GM23338 (cell line): Measurements from ENCODE around the gene UBXN4. TPM values are rescaled to one million over a fixed set of nuclear protein-coding genes. Genes with fewer than 3 reads are reported as not detected.

ENCODE experiments used
- ATAC-seq: fragments of 200-7000 bp; cut with Tn5 transposase; 3 replicates; pipeline ENCODE4 v1.9.1; 2020
- DNase-seq: peaks from one replicate; pipeline ENCODE4 v3.0.0-alpha.2; 2015; ENCODE audit warnings: low spot score
- H2AFZ ChIP-seq: fragments of 200-600 bp; sonication (generic); 2 replicates; pipeline ENCODE4 v1.8.0; 2016; ENCODE audit warnings: antibody characterized with exemption, mild to moderate bottlenecking, moderate library complexity
- H3F3A ChIP-seq: fragments of 200-600 bp; sonication (generic); replicated peaks from 2 replicates; pipeline ENCODE4 v1.8.0; 2017; ENCODE audit warnings: antibody characterized with exemption, mixed run types, low read depth
- H3K27ac ChIP-seq: fragments of 200-600 bp; sonication (generic); 2 replicates; pipeline ENCODE4 v1.6.1; 2016; ENCODE audit warnings: low read depth
- H3K27me3 ChIP-seq: fragments of 200-600 bp; sonication (generic); 2 replicates; pipeline ENCODE4 v1.8.0; 2016; ENCODE audit warnings: mild to moderate bottlenecking, mixed run types, moderate library complexity; ENCODE audit not compliant: insufficient read depth
- H3K36me3 ChIP-seq: fragments of 200-600 bp; sonication (generic); 2 replicates; pipeline ENCODE4 v1.8.0; 2016; ENCODE audit warnings: mild to moderate bottlenecking; ENCODE audit not compliant: insufficient read depth
- H3K4me1 ChIP-seq: fragments of 200-600 bp; sonication (generic); 2 replicates; pipeline ENCODE4 v1.8.0; 2016; ENCODE audit warnings: mild to moderate bottlenecking, moderate library complexity; ENCODE audit not compliant: insufficient read depth
- H3K4me2 ChIP-seq: fragments of 200-600 bp; sonication (generic); 2 replicates; pipeline ENCODE4 v1.7.1; 2017; ENCODE audit warnings: mixed run types
- H3K4me3 ChIP-seq: fragments of 200-600 bp; sonication (generic); 2 replicates; pipeline ENCODE4 v1.6.1; 2016; ENCODE audit warnings: mixed run types
- H3K79me2 ChIP-seq: fragments of 200-600 bp; sonication (generic); replicated peaks from 2 replicates; pipeline ENCODE4 v1.8.0; 2017; ENCODE audit warnings: mild to moderate bottlenecking; ENCODE audit not compliant: insufficient read depth
- H3K9me2 ChIP-seq: fragments of 200-600 bp; sonication (generic); 2 replicates; pipeline ENCODE4 v1.8.0; 2017; ENCODE audit not compliant: insufficient read depth
- H4K20me1 ChIP-seq: fragments of 200-600 bp; sonication (generic); replicated peaks from 2 replicates; pipeline ENCODE4 v1.8.0; 2017; ENCODE audit warnings: mild to moderate bottlenecking; ENCODE audit not compliant: insufficient read depth
- H3K27ac Mint-ChIP-seq: 2 replicates; pipeline ENCODE4 v1.8.0; 2020; ENCODE audit warnings: inconsistent platforms, mild to moderate bottlenecking, moderate library complexity, mixed read lengths
- H3K27me3 Mint-ChIP-seq: 3 replicates; pipeline ENCODE4 v1.8.0; 2022; ENCODE audit warnings: low read depth, mild to moderate bottlenecking, moderate library complexity, mixed read lengths, inconsistent platforms; ENCODE audit not compliant: insufficient read depth, poor library complexity
- H3K36me3 Mint-ChIP-seq: 3 replicates; pipeline ENCODE4 v1.8.0; 2021; ENCODE audit warnings: low read depth, mild to moderate bottlenecking, inconsistent platforms, moderate library complexity, mixed read lengths
- H3K4me1 Mint-ChIP-seq: 3 replicates; pipeline ENCODE4 v1.8.0; 2020; ENCODE audit warnings: mild to moderate bottlenecking, inconsistent platforms, mixed read lengths
- H3K4me3 Mint-ChIP-seq: 3 replicates; pipeline ENCODE4 v1.8.0; 2021; ENCODE audit warnings: moderate library complexity, mild to moderate bottlenecking, inconsistent platforms, mixed read lengths
- H3K9me3 Mint-ChIP-seq: 3 replicates; pipeline ENCODE4 v1.8.0; 2020; ENCODE audit warnings: moderate library complexity, mild to moderate bottlenecking, inconsistent platforms, mixed read lengths
- ETS1 ChIP-seq: IDR thresholded peaks from 2 replicates; pipeline ENCODE4 v1.6.1; 2016; ENCODE audit warnings: antibody characterized with exemption
- EZH2 ChIP-seq: fragments of 200-600 bp; sonication (generic); IDR thresholded peaks from one replicate; pipeline ENCODE4 v1.8.0; 2017; ENCODE audit warnings: antibody characterized with exemption, mild to moderate bottlenecking, low read depth; ENCODE audit not compliant: unreplicated experiment
- EZH2phosphoT487 ChIP-seq: fragments of 200-600 bp; sonication (generic); IDR thresholded peaks from one replicate; pipeline ENCODE4 v1.8.1; 2018; ENCODE audit warnings: antibody characterized with exemption; ENCODE audit not compliant: unreplicated experiment
- JUNB ChIP-seq: IDR thresholded peaks from one replicate; pipeline ENCODE4 v1.6.1; 2016; ENCODE audit warnings: antibody characterized with exemption; ENCODE audit not compliant: unreplicated experiment
- NANOG ChIP-seq: IDR thresholded peaks from 2 replicates; pipeline ENCODE4 v1.6.1; 2016; ENCODE audit warnings: antibody characterized with exemption, borderline replicate concordance
- REST ChIP-seq: IDR thresholded peaks from one replicate; pipeline ENCODE4 v1.6.1; 2018; ENCODE audit warnings: antibody characterized with exemption; ENCODE audit not compliant: unreplicated experiment
- ZNF114 ChIP-seq: fragments of 250-450 bp; sonication (Bioruptor Pico); IDR thresholded peaks from 2 replicates; pipeline ENCODE4 v1.5.0; 2020; ENCODE audit warnings: mild to moderate bottlenecking, moderate library complexity
- ZNF331 ChIP-seq: fragments of 250-450 bp; sonication (Bioruptor Pico); IDR thresholded peaks from 2 replicates; pipeline ENCODE4 v1.5.0; 2020; ENCODE audit warnings: low read depth, mild to moderate bottlenecking, moderate library complexity
- ZNF462 ChIP-seq: fragments of 250-450 bp; sonication (Bioruptor Pico); IDR thresholded peaks from 2 replicates; pipeline ENCODE4 v1.5.0; 2020; ENCODE audit warnings: mild to moderate bottlenecking, moderate library complexity
- polyA plus RNA-seq: library from polyadenylated mRNA; unstranded; fragments of >200 nt; fragmentation: Nextera tagmentation; extraction: Ambion mirVana; gene quantifications from 2 replicates; pipeline ENCODE4 v1.2.1, GENCODE V29; 2016
- total RNA-seq: library from RNA; depleted of rRNA; stranded (reverse); fragments of >200 nt; shearing (Covaris generic); gene quantifications from 2 replicates; pipeline ENCODE4 v1.2.3, GENCODE V29; 2014

UBXN4 gene
- total and polyA plus RNA-seq, 2 experiments from 2014 or later = 57.6 to 226 TPM

- no peaks in the 10 kb centered on the region for H3K4me1 ChIP-seq
- H3K9me2 ChIP-seq = 0 out of 2 replicates have a peak, but pooled peaks cover 1% of the 10 kb centered on the region
- no peaks in the 10 kb centered on the region for H3K36me3 Mint-ChIP-seq
- no peaks in the 10 kb centered on the region for H3K4me1 Mint-ChIP-seq
- H3K4me3 Mint-ChIP-seq = no peak overlapping the region
- no peaks in the 10 kb centered on the region for H3K27me3 ChIP-seq
- H3K27ac ChIP-seq = no peak overlapping the region
- DNase-seq (no peak), ATAC-seq (no peak)
- H2AFZ ChIP-seq = peak overlapping the region; percentile 5; the same call in 1 of the 2 replicates
- no peaks in the 10 kb centered on the region for H4K20me1 ChIP-seq
- no peaks in the 10 kb centered on the region for H3K79me2 ChIP-seq
- no peaks in the 10 kb centered on the region for H3F3A ChIP-seq
- no peak overlapping the region for H3K4me2 ChIP-seq
- H3K27me3 Mint-ChIP-seq = peaks cover 2% of the 10 kb centered on the region
- H3K27ac Mint-ChIP-seq = no peak overlapping the region
- H3K36me3 ChIP-seq = no peaks in the 10 kb centered on the region
- TF ChIP-seq JUNB = no peak
- TF ChIP-seq ETS1 = no peak
- TF ChIP-seq ZNF462 = no peak
- no peak for TF ChIP-seq ZNF331 (CRISPR knock-in tag)
- TF ChIP-seq EZH2 = no peak
- no peak for TF ChIP-seq REST
- no peak for TF ChIP-seq NANOG
- TF ChIP-seq EZH2phosphoT487 = no peak
- TF ChIP-seq ZNF114 (CRISPR knock-in tag) = no peak
- H3K4me3 ChIP-seq = no peak overlapping the region
- H3K9me3 Mint-ChIP-seq = peaks cover 7% of the 10 kb centered on the region; the same call in 2 of the 3 replicates
These were observed 75.8 kb downstream of the UBXN4 start for GRCh38 chr2:135817466-135817865.
